Measurements from ENCODE around the gene ZCCHC17. TPM values are rescaled to one million over a fixed set of nuclear protein-coding genes. Genes with fewer than 3 reads are reported as not detected.

ZCCHC17 gene
- total RNA-seq, 1 experiment from 2014 or later = 42.0 TPM

DNA sequence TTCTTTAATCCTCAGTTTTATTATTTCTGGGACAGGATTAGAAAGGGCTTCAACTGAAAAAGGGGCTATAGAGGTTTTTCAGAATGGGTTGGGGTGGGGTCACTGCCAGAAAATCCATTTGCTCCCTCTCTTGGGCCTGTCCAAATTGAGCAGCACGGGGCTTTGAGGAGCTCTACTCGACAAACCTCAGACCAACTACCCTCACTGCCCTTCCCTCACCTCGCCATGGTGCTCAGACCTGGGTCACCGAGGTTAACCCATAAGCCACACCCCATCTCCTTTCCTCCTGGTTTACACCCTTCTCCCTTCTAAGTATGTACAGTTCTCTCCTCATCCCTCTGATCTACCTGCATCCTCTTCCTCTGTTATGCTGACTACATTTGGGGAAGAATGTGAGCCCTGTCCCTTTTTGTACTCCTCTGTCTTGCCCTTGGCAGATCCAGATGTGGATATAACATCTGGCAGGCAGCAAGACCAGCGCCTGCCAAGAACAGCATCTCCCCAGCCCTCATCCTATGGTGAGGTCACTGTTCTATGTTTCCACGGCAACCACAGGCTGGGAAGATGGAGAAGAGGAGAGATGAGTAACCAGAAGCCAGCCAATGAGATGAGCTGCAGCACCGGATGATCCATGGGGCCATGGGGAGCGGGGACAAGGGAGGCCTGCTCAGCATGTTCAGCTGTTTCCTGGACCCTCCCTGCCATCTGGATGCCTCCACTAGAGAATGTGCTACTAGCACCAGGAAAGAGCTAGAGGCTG lies 79.7 kb downstream of the ZCCHC17 start:
- CTCF ChIA-PET = interaction anchor here (0.6 to 3.6 kb wide), 8 partner anchors 18 to 196 kb away, joined by 3 to 20 read pairs (median 6); no protein-coding TSS in a partner anchor
- POLR2A ChIA-PET = no interaction called here
- ATAC-seq (peak; percentile 1; the same call in 1 of the 2 replicates), DNase-seq (ENCODE audit: low spot score) (no peak)
- H3K27ac Mint-ChIP-seq = peak overlapping the region; percentile 93
- H3K9me3 Mint-ChIP-seq = no peaks in the 10 kb centered on the region
- no peaks in the 10 kb centered on the region for H3K36me3 Mint-ChIP-seq
- TF ChIP-seq, protein P1, sequence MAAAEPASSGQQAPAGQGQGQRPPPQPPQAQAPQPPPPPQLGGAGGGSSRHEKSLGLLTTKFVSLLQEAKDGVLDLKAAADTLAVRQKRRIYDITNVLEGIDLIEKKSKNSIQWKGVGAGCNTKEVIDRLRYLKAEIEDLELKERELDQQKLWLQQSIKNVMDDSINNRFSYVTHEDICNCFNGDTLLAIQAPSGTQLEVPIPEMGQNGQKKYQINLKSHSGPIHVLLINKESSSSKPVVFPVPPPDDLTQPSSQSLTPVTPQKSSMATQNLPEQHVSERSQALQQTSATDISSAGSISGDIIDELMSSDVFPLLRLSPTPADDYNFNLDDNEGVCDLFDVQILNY (CRISPR knock-in tag; IDR thresholded peaks at IDR 0.05) = no peak
- TF ChIP-seq ETV6 (CRISPR knock-in tag; IDR thresholded peaks at IDR 0.05) (no peak), NFYB (CRISPR knock-in tag; conservative IDR thresholded peaks at IDR 0.05; ENCODE audit: low read depth) (no peak), SMAD3 (CRISPR knock-in tag; IDR thresholded peaks at IDR 0.05; ENCODE audit: borderline replicate concordance) (no peak), FOXJ3 (CRISPR knock-in tag; IDR thresholded peaks at IDR 0.05; ENCODE audit: borderline replicate concordance) (no peak), ZNF423 (CRISPR knock-in tag; IDR thresholded peaks at IDR 0.05) (no peak)
- TF ChIP-seq, protein P2, sequence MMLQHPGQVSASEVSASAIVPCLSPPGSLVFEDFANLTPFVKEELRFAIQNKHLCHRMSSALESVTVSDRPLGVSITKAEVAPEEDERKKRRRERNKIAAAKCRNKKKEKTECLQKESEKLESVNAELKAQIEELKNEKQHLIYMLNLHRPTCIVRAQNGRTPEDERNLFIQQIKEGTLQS (CRISPR knock-in tag; conservative IDR thresholded peaks at IDR 0.05) = no peak
- TF ChIP-seq, protein P3, sequence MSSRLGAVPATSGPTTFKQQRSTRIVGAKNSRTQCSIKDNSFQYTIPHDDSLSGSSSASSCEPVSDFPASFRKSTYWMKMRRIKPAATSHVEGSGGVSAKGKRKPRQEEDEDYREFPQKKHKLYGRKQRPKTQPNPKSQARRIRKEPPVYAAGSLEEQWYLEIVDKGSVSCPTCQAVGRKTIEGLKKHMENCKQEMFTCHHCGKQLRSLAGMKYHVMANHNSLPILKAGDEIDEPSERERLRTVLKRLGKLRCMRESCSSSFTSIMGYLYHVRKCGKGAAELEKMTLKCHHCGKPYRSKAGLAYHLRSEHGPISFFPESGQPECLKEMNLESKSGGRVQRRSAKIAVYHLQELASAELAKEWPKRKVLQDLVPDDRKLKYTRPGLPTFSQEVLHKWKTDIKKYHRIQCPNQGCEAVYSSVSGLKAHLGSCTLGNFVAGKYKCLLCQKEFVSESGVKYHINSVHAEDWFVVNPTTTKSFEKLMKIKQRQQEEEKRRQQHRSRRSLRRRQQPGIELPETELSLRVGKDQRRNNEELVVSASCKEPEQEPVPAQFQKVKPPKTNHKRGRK (CRISPR knock-in tag; IDR thresholded peaks at IDR 0.05; ENCODE audit: borderline replicate concordance) = no peak
- TF ChIP-seq, protein P4, sequence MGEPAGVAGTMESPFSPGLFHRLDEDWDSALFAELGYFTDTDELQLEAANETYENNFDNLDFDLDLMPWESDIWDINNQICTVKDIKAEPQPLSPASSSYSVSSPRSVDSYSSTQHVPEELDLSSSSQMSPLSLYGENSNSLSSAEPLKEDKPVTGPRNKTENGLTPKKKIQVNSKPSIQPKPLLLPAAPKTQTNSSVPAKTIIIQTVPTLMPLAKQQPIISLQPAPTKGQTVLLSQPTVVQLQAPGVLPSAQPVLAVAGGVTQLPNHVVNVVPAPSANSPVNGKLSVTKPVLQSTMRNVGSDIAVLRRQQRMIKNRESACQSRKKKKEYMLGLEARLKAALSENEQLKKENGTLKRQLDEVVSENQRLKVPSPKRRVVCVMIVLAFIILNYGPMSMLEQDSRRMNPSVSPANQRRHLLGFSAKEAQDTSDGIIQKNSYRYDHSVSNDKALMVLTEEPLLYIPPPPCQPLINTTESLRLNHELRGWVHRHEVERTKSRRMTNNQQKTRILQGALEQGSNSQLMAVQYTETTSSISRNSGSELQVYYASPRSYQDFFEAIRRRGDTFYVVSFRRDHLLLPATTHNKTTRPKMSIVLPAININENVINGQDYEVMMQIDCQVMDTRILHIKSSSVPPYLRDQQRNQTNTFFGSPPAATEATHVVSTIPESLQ (CRISPR knock-in tag; IDR thresholded peaks at IDR 0.05) = no peak
- peaks cover 47% of the 10 kb centered on the region for H3K4me1 Mint-ChIP-seq
- H3K27me3 Mint-ChIP-seq (ENCODE audit: low read depth) = peaks cover 7% of the 10 kb centered on the region
- no peak overlapping the region for H3K4me3 Mint-ChIP-seq

DNA sequence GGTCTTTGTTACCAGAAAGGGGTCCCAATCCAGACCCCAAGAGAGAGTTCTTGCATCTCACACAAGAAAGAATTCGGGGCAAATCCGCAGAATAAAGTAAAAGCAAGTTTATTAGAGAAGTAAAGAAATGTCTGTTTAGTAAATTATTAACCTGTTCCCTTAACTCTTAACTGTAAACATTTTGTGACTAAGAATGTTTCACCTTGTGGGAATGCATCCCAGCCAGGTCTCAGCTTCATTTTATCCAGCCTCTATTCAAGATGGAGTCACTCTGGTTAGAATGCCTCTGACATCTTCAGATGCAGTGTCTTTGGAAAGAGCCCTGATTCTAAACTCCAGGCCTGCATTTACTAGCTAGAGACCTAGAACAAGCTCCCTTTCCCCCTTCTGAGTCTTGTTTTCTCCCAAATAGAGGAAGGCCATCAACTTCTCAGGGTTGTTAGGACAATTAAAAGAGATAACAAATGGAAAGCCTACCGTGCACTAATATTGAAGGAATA lies 80.6 kb downstream of the ZCCHC17 start:
- no peak for DNase-seq (ENCODE audit: low spot score)
- POLR2A ChIA-PET = no interaction called here
- CTCF ChIA-PET = interaction anchor here (0.6 to 3.6 kb wide), 7 partner anchors 17 to 196 kb away, joined by 3 to 20 read pairs (median 7); no protein-coding TSS in a partner anchor
- Mint-ChIP-seq H3K4me1 (peaks cover 41% of the 10 kb centered on the region), H3K9me3 (no peaks in the 10 kb centered on the region), H3K36me3 (no peaks in the 10 kb centered on the region), H3K27me3 (ENCODE audit: low read depth) (peaks cover 5% of the 10 kb centered on the region), H3K4me3 (no peak overlapping the region), H3K27ac (no peak overlapping the region)
- no peak for ATAC-seq
- TF ChIP-seq, protein P5, sequence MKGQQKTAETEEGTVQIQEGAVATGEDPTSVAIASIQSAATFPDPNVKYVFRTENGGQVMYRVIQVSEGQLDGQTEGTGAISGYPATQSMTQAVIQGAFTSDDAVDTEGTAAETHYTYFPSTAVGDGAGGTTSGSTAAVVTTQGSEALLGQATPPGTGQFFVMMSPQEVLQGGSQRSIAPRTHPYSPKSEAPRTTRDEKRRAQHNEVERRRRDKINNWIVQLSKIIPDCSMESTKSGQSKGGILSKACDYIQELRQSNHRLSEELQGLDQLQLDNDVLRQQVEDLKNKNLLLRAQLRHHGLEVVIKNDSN (CRISPR knock-in tag; IDR thresholded peaks at IDR 0.05) = no peak
- TF ChIP-seq, protein P6, sequence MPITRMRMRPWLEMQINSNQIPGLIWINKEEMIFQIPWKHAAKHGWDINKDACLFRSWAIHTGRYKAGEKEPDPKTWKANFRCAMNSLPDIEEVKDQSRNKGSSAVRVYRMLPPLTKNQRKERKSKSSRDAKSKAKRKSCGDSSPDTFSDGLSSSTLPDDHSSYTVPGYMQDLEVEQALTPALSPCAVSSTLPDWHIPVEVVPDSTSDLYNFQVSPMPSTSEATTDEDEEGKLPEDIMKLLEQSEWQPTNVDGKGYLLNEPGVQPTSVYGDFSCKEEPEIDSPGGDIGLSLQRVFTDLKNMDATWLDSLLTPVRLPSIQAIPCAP (CRISPR knock-in tag; IDR thresholded peaks at IDR 0.05) = no peak
- TF ChIP-seq CREM (CRISPR knock-in tag; IDR thresholded peaks at IDR 0.05) (no peak), EMX1 (CRISPR knock-in tag; IDR thresholded peaks at IDR 0.05) (no peak), RELA (CRISPR knock-in tag; IDR thresholded peaks at IDR 0.05; ENCODE audit: borderline replicate concordance) (no peak), HMGA2 (CRISPR knock-in tag; IDR thresholded peaks at IDR 0.05) (no peak), SP1 (CRISPR knock-in tag; conservative IDR thresholded peaks at IDR 0.05) (no peak)
- TF ChIP-seq, protein P7, sequence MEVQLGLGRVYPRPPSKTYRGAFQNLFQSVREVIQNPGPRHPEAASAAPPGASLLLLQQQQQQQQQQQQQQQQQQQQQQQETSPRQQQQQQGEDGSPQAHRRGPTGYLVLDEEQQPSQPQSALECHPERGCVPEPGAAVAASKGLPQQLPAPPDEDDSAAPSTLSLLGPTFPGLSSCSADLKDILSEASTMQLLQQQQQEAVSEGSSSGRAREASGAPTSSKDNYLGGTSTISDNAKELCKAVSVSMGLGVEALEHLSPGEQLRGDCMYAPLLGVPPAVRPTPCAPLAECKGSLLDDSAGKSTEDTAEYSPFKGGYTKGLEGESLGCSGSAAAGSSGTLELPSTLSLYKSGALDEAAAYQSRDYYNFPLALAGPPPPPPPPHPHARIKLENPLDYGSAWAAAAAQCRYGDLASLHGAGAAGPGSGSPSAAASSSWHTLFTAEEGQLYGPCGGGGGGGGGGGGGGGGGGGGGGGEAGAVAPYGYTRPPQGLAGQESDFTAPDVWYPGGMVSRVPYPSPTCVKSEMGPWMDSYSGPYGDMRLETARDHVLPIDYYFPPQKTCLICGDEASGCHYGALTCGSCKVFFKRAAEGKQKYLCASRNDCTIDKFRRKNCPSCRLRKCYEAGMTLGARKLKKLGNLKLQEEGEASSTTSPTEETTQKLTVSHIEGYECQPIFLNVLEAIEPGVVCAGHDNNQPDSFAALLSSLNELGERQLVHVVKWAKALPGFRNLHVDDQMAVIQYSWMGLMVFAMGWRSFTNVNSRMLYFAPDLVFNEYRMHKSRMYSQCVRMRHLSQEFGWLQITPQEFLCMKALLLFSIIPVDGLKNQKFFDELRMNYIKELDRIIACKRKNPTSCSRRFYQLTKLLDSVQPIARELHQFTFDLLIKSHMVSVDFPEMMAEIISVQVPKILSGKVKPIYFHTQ (CRISPR knock-in tag; IDR thresholded peaks at IDR 0.05) = no peak
- TF ChIP-seq, protein P8, sequence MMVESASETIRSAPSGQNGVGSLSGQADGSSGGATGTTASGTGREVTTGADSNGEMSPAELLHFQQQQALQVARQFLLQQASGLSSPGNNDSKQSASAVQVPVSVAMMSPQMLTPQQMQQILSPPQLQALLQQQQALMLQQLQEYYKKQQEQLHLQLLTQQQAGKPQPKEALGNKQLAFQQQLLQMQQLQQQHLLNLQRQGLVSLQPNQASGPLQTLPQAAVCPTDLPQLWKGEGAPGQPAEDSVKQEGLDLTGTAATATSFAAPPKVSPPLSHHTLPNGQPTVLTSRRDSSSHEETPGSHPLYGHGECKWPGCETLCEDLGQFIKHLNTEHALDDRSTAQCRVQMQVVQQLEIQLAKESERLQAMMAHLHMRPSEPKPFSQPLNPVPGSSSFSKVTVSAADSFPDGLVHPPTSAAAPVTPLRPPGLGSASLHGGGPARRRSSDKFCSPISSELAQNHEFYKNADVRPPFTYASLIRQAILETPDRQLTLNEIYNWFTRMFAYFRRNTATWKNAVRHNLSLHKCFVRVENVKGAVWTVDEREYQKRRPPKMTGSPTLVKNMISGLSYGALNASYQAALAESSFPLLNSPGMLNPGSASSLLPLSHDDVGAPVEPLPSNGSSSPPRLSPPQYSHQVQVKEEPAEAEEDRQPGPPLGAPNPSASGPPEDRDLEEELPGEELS (CRISPR knock-in tag; IDR thresholded peaks at IDR 0.05) = no peak

Measured in WTC11 (cell line).